ENCODE results near the gene TAAR8. TPM values are rescaled to one million over a fixed set of nuclear protein-coding genes. Genes with fewer than 3 reads are reported as not detected.

The TAAR8 gene
- polyA plus RNA-seq, 1 donor from 2014 or later, result not detected

- Histone ChIP-seq H3K36me3 (ENCODE audit: insufficient read depth, low read length) (no peaks in the 10 kb centered on the region), H3K79me2 (replicated peaks; ENCODE audit: insufficient read depth, low read length) (no peaks in the 10 kb centered on the region), H3K27me3 (ENCODE audit: insufficient read depth, low read depth, low read length) (no peaks in the 10 kb centered on the region), H4K20me1 (ENCODE audit: insufficient read depth) (no peaks in the 10 kb centered on the region), H3K27ac (ENCODE audit: low read length) (no peak overlapping the region), H3K4me2 (ENCODE audit: low read length) (no peak overlapping the region), H2AFZ (ENCODE audit: low read depth, low read length) (no peak overlapping the region), H3K9me3 (ENCODE audit: low read length) (no peaks in the 10 kb centered on the region), H3K9ac (ENCODE audit: low read length) (no peak overlapping the region), H3K9me2 (ENCODE audit: insufficient read depth, low read length) (no peaks in the 10 kb centered on the region), H3F3A (ENCODE audit: insufficient read depth, low read length, poor library complexity, severe bottlenecking) (no peaks in the 10 kb centered on the region), H3K4me3 (ENCODE audit: low read length) (no peak overlapping the region)
- TF ChIP-seq TAF1 (IDR thresholded peaks at IDR 0.05; ENCODE audit: low read depth) (no peak), RAD21 (conservative IDR thresholded peaks at IDR 0.05) (no peak), MXI1 (conservative IDR thresholded peaks at IDR 0.05; ENCODE audit: poor library complexity, severe bottlenecking) (no peak), POLR2AphosphoS5 (IDR thresholded peaks at IDR 0.05) (no peak)
- TF ChIP-seq, protein P1, sequence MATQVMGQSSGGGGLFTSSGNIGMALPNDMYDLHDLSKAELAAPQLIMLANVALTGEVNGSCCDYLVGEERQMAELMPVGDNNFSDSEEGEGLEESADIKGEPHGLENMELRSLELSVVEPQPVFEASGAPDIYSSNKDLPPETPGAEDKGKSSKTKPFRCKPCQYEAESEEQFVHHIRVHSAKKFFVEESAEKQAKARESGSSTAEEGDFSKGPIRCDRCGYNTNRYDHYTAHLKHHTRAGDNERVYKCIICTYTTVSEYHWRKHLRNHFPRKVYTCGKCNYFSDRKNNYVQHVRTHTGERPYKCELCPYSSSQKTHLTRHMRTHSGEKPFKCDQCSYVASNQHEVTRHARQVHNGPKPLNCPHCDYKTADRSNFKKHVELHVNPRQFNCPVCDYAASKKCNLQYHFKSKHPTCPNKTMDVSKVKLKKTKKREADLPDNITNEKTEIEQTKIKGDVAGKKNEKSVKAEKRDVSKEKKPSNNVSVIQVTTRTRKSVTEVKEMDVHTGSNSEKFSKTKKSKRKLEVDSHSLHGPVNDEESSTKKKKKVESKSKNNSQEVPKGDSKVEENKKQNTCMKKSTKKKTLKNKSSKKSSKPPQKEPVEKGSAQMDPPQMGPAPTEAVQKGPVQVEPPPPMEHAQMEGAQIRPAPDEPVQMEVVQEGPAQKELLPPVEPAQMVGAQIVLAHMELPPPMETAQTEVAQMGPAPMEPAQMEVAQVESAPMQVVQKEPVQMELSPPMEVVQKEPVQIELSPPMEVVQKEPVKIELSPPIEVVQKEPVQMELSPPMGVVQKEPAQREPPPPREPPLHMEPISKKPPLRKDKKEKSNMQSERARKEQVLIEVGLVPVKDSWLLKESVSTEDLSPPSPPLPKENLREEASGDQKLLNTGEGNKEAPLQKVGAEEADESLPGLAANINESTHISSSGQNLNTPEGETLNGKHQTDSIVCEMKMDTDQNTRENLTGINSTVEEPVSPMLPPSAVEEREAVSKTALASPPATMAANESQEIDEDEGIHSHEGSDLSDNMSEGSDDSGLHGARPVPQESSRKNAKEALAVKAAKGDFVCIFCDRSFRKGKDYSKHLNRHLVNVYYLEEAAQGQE (IDR thresholded peaks at IDR 0.05; ENCODE audit: borderline replicate concordance), result no peak
Observed at GRCh38 chr6:132544826-132545225, 7.6 kb upstream of the TAAR8 start.

DNA sequence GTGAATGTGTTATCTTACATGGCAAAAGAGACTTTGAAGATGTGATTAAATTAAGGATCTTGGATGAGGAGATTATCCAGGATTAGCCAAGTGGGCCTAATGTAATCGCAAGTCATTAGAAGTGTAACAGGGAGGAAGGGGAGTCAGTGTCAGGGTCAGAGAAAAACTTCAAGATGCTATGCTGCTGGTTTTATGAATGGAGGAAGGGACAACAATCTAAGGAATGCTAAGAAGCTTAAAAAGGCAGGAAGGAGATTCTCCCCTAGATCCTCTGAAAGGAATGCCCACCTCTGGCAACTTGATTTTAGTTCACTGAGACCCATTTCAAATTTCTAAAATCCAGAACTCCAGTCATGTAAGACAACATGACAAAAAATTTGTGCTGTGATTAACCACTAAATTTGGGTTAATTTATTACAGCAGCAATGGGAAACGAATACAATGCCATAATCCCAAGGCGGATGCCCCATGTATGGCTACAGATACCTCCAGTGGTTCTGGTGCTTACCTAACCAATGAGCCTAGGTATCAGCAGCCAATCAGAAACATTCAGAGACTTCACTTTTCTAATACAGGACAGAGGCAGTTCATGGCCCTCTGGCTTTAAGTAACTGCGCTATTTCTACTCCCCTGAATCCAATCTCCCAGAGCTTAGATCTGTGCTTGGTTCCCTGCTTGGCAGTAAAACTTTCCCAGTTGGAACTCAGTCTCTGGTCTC is 3.6 kb upstream of the TAAR8 start:
- H3K79me2 ChIP-seq (replicated peaks; ENCODE audit: insufficient read depth, low read length), result no peaks in the 10 kb centered on the region
- H3K27me3 ChIP-seq (ENCODE audit: insufficient read depth, low read depth, low read length), result no peaks in the 10 kb centered on the region
- H3K36me3 ChIP-seq (ENCODE audit: insufficient read depth, low read length), result no peaks in the 10 kb centered on the region
- no peaks in the 10 kb centered on the region for H3K9me2 ChIP-seq (ENCODE audit: insufficient read depth, low read length)
- H3K9ac ChIP-seq (ENCODE audit: low read length), result no peak overlapping the region
- no peaks in the 10 kb centered on the region for H3K9me3 ChIP-seq (ENCODE audit: low read length)
- H4K20me1 ChIP-seq (ENCODE audit: insufficient read depth), result no peaks in the 10 kb centered on the region
- no peak overlapping the region for H2AFZ ChIP-seq (ENCODE audit: low read depth, low read length)
- H3K4me3 ChIP-seq (ENCODE audit: low read length), result no peak overlapping the region
- TF ChIP-seq MXI1 (conservative IDR thresholded peaks at IDR 0.05; ENCODE audit: poor library complexity, severe bottlenecking), result no peak
- no peak for TF ChIP-seq POLR2AphosphoS5 (IDR thresholded peaks at IDR 0.05)
- TF ChIP-seq SMC3 (conservative IDR thresholded peaks at IDR 0.05; ENCODE audit: poor library complexity), result no peak
- TF ChIP-seq EZH2 (IDR thresholded peaks at IDR 0.05; ENCODE audit: borderline replicate concordance, insufficient read depth, low read length, poor library complexity, severe bottlenecking), result no peak
- TF ChIP-seq, protein P1 (IDR thresholded peaks at IDR 0.05; ENCODE audit: borderline replicate concordance), result no peak
- no peak for TF ChIP-seq RAD21 (conservative IDR thresholded peaks at IDR 0.05)
- no peak for TF ChIP-seq CTCF (IDR thresholded peaks at IDR 0.05; ENCODE audit: poor library complexity, severe bottlenecking)
- TF ChIP-seq TAF1 (IDR thresholded peaks at IDR 0.05; ENCODE audit: low read depth), result no peak
- TF ChIP-seq EP300 (conservative IDR thresholded peaks at IDR 0.05; ENCODE audit: poor library complexity, severe bottlenecking), result no peak
- H3K27ac ChIP-seq (ENCODE audit: low read length), result no peak overlapping the region
- no peak overlapping the region for H3K4me2 ChIP-seq (ENCODE audit: low read length)
- no peaks in the 10 kb centered on the region for H3F3A ChIP-seq (ENCODE audit: insufficient read depth, low read length, poor library complexity, severe bottlenecking)
